Effector memory CD4-positive, alpha-beta T cell (primary cell): ENCODE results near the gene RHBG.

Experiments used
- DNase-seq, 3 donors: peaks; one replicate each; pipeline ENCODE4 v3.0.0-alpha.2; 2020
- H3K27ac ChIP-seq: 2 replicates; pipeline ENCODE4 v1.7.0; 2013; ENCODE audit warnings: mild to moderate bottlenecking, low read length, moderate library complexity; ENCODE audit not compliant: insufficient read depth, poor library complexity, severe bottlenecking
- H3K27me3 ChIP-seq: replicated peaks from 2 replicates; pipeline ENCODE4 v1.7.0; 2013; ENCODE audit warnings: mild to moderate bottlenecking, low read length; ENCODE audit not compliant: insufficient read depth, control insufficient read depth, poor library complexity, severe bottlenecking
- H3K36me3 ChIP-seq: 2 replicates; pipeline ENCODE4 v1.7.0; 2013; ENCODE audit warnings: mild to moderate bottlenecking, low read length, moderate library complexity; ENCODE audit not compliant: control insufficient read depth, insufficient read depth
- H3K4me1 ChIP-seq: 2 replicates; pipeline ENCODE4 v1.7.0; 2013; ENCODE audit warnings: low read length, mild to moderate bottlenecking; ENCODE audit not compliant: control insufficient read depth, insufficient read depth, poor library complexity, severe bottlenecking
- H3K4me3 ChIP-seq: 2 replicates; pipeline ENCODE4 v1.7.0; 2013; ENCODE audit warnings: low read length, low read depth, mild to moderate bottlenecking; ENCODE audit not compliant: insufficient read depth, poor library complexity, severe bottlenecking
- H3K9me3 ChIP-seq: 2 replicates; pipeline ENCODE4 v1.7.0; 2013; ENCODE audit warnings: mild to moderate bottlenecking, low read length, moderate library complexity; ENCODE audit not compliant: control insufficient read depth

Gene RHBG

GRCh38 chr1:156392452-156392853 is 23.4 kb downstream of the RHBG start:
- Histone ChIP-seq H3K4me3 (no peak overlapping the region), H3K4me1 (no peaks in the 10 kb centered on the region), H3K9me3 (no peaks in the 10 kb centered on the region), H3K27ac (no peak overlapping the region), H3K27me3 (no peaks in the 10 kb centered on the region), H3K36me3 (no peaks in the 10 kb centered on the region)
- no peak for DNase-seq

GRCh38 chr1:156393095-156393494 is 24.1 kb downstream of the RHBG start:
- Histone ChIP-seq H3K4me3 (no peak overlapping the region), H3K4me1 (no peaks in the 10 kb centered on the region), H3K27me3 (no peaks in the 10 kb centered on the region)

GRCh38 chr1:156394082-156394481 is 25.1 kb downstream of the RHBG start:
- no peak for DNase-seq
- H3K27ac ChIP-seq: no peak overlapping the region
- no peaks in the 10 kb centered on the region for H3K27me3 ChIP-seq
- no peaks in the 10 kb centered on the region for H3K36me3 ChIP-seq
- H3K9me3 ChIP-seq: no peaks in the 10 kb centered on the region
- H3K4me1 ChIP-seq: no peaks in the 10 kb centered on the region
- no peak overlapping the region for H3K4me3 ChIP-seq

More at GRCh38 chr1:156393095-156393494, 24.1 kb downstream of the RHBG start:
- Histone ChIP-seq H3K9me3 (no peaks in the 10 kb centered on the region), H3K36me3 (no peaks in the 10 kb centered on the region), H3K27ac (no peak overlapping the region)
- DNase-seq: no peak

- Histone ChIP-seq H3K4me3 (no peak overlapping the region), H3K27ac (no peak overlapping the region), H3K4me1 (no peaks in the 10 kb centered on the region), H3K9me3 (no peaks in the 10 kb centered on the region), H3K27me3 (no peaks in the 10 kb centered on the region), H3K36me3 (no peaks in the 10 kb centered on the region)
- DNase-seq: no peak
Observed at GRCh38 chr1:156394835-156395461, 25.9 kb downstream of the RHBG start.

GRCh38 chr1:156399355-156400125 is 30.5 kb downstream of the RHBG start:
- Histone ChIP-seq H3K27me3 (no peaks in the 10 kb centered on the region), H3K4me1 (no peaks in the 10 kb centered on the region), H3K36me3 (no peaks in the 10 kb centered on the region), H3K4me3 (no peak overlapping the region), H3K9me3 (no peaks in the 10 kb centered on the region), H3K27ac (no peak overlapping the region)
- DNase-seq: no peak

GRCh38 chr1:156400191-156400935 is 31.4 kb downstream of the RHBG start:
- H3K4me3 ChIP-seq: no peak overlapping the region
- no peaks in the 10 kb centered on the region for H3K36me3 ChIP-seq
- no peak overlapping the region for H3K27ac ChIP-seq
- no peaks in the 10 kb centered on the region for H3K4me1 ChIP-seq
- H3K27me3 ChIP-seq: no peaks in the 10 kb centered on the region
- H3K9me3 ChIP-seq: no peaks in the 10 kb centered on the region
- DNase-seq: no peak

- no peaks in the 10 kb centered on the region for H3K9me3 ChIP-seq
- DNase-seq: no peak
- H3K4me1 ChIP-seq: no peaks in the 10 kb centered on the region
- no peak overlapping the region for H3K27ac ChIP-seq
- no peaks in the 10 kb centered on the region for H3K27me3 ChIP-seq
- no peak overlapping the region for H3K4me3 ChIP-seq
- no peaks in the 10 kb centered on the region for H3K36me3 ChIP-seq
Observed at GRCh38 chr1:156401041-156401574, 32.1 kb downstream of the RHBG start.

- Histone ChIP-seq H3K4me3 (no peak overlapping the region), H3K36me3 (no peaks in the 10 kb centered on the region), H3K4me1 (no peaks in the 10 kb centered on the region), H3K27me3 (no peaks in the 10 kb centered on the region), H3K27ac (no peak overlapping the region), H3K9me3 (no peaks in the 10 kb centered on the region)
- DNase-seq: no peak
Observed at GRCh38 chr1:156401681-156402081, 32.7 kb downstream of the RHBG start.

GRCh38 chr1:156402331-156403020 is 33.5 kb downstream of the RHBG start:
- Histone ChIP-seq H3K4me3 (no peak overlapping the region), H3K4me1 (no peaks in the 10 kb centered on the region), H3K9me3 (no peaks in the 10 kb centered on the region), H3K27ac (no peak overlapping the region), H3K36me3 (no peaks in the 10 kb centered on the region), H3K27me3 (no peaks in the 10 kb centered on the region)
- DNase-seq: no peak
